ENCODE data around the gene NEO1. TPM values are rescaled to one million over a fixed set of nuclear protein-coding genes. Genes with fewer than 3 reads are reported as not detected.

NEO1 gene
- total RNA-seq, 1 experiment from 2014 or later = 12.4 TPM

DNA sequence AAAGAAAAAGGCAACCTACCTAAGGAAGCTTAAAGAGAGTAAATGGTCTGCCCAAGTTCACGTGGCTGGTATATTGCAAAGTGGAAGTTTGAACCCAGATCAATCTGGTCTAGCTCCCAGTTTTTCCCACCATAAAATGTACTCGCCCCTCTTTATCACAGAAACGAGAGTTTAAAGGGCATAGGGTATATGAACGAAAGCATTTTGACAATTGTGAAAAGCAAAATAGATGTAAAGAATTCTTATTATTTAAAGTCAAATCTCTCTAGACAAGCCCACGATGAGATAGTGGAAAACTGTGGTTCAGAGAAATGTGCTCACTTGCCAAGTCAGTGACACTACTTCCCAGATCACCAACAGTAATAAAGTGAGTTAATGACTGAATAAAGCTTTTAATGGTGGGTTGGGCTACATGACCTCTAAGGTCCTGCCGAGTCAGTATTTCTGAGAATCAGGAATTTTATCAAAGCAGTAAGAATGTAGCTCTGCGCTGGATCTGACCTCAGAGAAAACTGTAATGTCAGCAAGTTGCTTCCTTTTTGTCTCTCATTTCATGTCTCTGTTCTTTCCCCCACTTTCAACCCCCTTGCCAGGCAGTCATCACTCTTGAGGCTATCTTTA, 23.3 kb upstream of the NEO1 start:
- Histone ChIP-seq H3K4me1 (no peaks in the 10 kb centered on the region), H3K36me3 (ENCODE audit: control insufficient read depth, insufficient read depth, low read length) (no peaks in the 10 kb centered on the region), H3K4me3 (ENCODE audit: low read depth, low read length) (no peak overlapping the region), H3K27me3 (replicated peaks; ENCODE audit: control insufficient read depth, insufficient read depth, low read length) (no peaks in the 10 kb centered on the region), H3K9me3 (no peaks in the 10 kb centered on the region)
- Mint-ChIP-seq H3K9me3 (ENCODE audit: unreplicated experiment) (no peaks in the 10 kb centered on the region), H3K27ac (ENCODE audit: unreplicated experiment) (no peak overlapping the region), H3K36me3 (ENCODE audit: insufficient read depth, unreplicated experiment) (no peaks in the 10 kb centered on the region), H3K4me1 (ENCODE audit: low read depth, unreplicated experiment) (no peaks in the 10 kb centered on the region), H3K27me3 (ENCODE audit: insufficient read depth, unreplicated experiment) (peaks cover 17% of the 10 kb centered on the region), H3K4me3 (ENCODE audit: unreplicated experiment) (no peak overlapping the region)
- TF ChIP-seq, protein P1, sequence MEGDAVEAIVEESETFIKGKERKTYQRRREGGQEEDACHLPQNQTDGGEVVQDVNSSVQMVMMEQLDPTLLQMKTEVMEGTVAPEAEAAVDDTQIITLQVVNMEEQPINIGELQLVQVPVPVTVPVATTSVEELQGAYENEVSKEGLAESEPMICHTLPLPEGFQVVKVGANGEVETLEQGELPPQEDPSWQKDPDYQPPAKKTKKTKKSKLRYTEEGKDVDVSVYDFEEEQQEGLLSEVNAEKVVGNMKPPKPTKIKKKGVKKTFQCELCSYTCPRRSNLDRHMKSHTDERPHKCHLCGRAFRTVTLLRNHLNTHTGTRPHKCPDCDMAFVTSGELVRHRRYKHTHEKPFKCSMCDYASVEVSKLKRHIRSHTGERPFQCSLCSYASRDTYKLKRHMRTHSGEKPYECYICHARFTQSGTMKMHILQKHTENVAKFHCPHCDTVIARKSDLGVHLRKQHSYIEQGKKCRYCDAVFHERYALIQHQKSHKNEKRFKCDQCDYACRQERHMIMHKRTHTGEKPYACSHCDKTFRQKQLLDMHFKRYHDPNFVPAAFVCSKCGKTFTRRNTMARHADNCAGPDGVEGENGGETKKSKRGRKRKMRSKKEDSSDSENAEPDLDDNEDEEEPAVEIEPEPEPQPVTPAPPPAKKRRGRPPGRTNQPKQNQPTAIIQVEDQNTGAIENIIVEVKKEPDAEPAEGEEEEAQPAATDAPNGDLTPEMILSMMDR (IDR thresholded peaks at IDR 0.05; ENCODE audit: insufficient read depth in 1 of 2, low read depth in 1 of 2, low read length in 1 of 2, severe bottlenecking in 1 of 2, unreplicated experiment in 1 of 2) = no peak
- ChIA-PET CTCF (no interaction called here), POLR2A (no interaction called here)
- BruUV-seq (replicated peaks) = no TSS peak
- no peak for DNase-seq
- intact Hi-C loops (cut with micrococcal nuclease; ENCODE audit: unreplicated experiment) = no loop called here

DNA sequence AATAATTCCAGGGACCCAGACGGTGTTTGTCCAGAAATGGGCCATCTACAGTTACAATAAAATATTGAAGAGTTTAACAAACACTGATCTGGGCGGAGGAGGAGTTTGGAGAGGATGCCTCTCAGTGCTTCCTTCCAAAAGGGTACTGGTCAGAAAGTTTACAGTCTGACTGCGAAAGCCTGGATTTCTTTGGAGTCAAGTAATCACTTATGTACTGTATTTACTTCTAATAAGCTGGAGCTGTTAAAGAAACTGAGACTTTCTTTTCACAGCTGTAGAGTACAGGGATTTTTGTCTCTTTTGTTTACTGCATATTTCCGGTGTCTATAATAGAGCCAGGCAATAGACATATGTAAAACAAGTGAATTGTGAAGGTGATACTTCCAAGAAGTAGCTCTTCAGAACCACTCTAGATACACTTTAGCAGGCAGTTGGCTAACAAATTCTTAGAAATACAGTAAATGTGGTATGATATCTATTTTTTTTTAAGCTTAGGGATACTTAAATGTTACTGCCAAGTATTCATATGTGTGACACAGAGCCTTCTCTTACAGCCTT, 22.1 kb upstream of the NEO1 start:
- no peak for DNase-seq
- no peaks in the 10 kb centered on the region for H3K9me3 Mint-ChIP-seq (ENCODE audit: unreplicated experiment)
- H3K36me3 Mint-ChIP-seq (ENCODE audit: insufficient read depth, unreplicated experiment) = no peaks in the 10 kb centered on the region
- H3K27ac Mint-ChIP-seq (ENCODE audit: unreplicated experiment) = no peak overlapping the region
- Histone ChIP-seq H3K27me3 (replicated peaks; ENCODE audit: control insufficient read depth, insufficient read depth, low read length) (no peaks in the 10 kb centered on the region), H3K4me3 (ENCODE audit: low read depth, low read length) (no peak overlapping the region), H3K36me3 (ENCODE audit: control insufficient read depth, insufficient read depth, low read length) (no peaks in the 10 kb centered on the region), H3K9me3 (no peaks in the 10 kb centered on the region), H3K4me1 (no peaks in the 10 kb centered on the region)
- H3K4me3 Mint-ChIP-seq (ENCODE audit: unreplicated experiment) = no peak overlapping the region
- H3K4me1 Mint-ChIP-seq (ENCODE audit: low read depth, unreplicated experiment) = no peaks in the 10 kb centered on the region
- BruUV-seq (replicated peaks) = no TSS peak
- H3K27me3 Mint-ChIP-seq (ENCODE audit: insufficient read depth, unreplicated experiment) = peaks cover 17% of the 10 kb centered on the region
- intact Hi-C loops (cut with micrococcal nuclease; ENCODE audit: unreplicated experiment) = no loop called here
- ChIA-PET POLR2A (no interaction called here), CTCF (no interaction called here)
- TF ChIP-seq, protein P1 (IDR thresholded peaks at IDR 0.05; ENCODE audit: insufficient read depth in 1 of 2, low read depth in 1 of 2, low read length in 1 of 2, severe bottlenecking in 1 of 2, unreplicated experiment in 1 of 2) = no peak

DNA sequence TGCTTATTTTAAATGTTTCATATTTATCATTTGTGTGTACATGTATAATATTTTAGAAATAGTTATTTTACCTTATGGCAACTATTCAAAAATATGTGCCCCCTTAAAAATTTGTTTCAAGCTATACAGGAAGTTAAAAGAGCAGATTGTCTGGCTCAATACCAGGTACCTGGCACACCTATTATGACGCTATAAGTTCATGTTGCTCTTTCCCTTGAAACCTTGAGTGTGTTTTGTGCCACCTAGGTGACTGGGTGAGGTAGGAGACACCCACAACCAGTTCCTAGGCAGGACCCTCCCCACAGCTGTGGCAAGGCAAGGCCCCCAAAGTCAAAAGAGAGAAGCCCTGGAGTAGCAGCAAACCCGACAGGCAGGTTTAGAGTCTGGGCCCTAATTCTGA, 20.6 kb upstream of the NEO1 start:
- H3K36me3 ChIP-seq (ENCODE audit: control insufficient read depth, insufficient read depth, low read length) = no peaks in the 10 kb centered on the region
- intact Hi-C loops (cut with micrococcal nuclease; ENCODE audit: unreplicated experiment) = no loop called here
- Mint-ChIP-seq H3K9me3 (ENCODE audit: unreplicated experiment) (no peaks in the 10 kb centered on the region), H3K4me1 (ENCODE audit: low read depth, unreplicated experiment) (no peaks in the 10 kb centered on the region), H3K4me3 (ENCODE audit: unreplicated experiment) (no peak overlapping the region), H3K27ac (ENCODE audit: unreplicated experiment) (no peak overlapping the region), H3K27me3 (ENCODE audit: insufficient read depth, unreplicated experiment) (peaks cover 19% of the 10 kb centered on the region), H3K36me3 (ENCODE audit: insufficient read depth, unreplicated experiment) (no peaks in the 10 kb centered on the region)
- no peak overlapping the region for H3K4me3 ChIP-seq (ENCODE audit: low read depth, low read length)
- BruUV-seq (replicated peaks) = no TSS peak
- no peak for DNase-seq
- H3K4me1 ChIP-seq = no peaks in the 10 kb centered on the region
- POLR2A ChIA-PET = no interaction called here
- CTCF ChIA-PET = no interaction called here
- TF ChIP-seq, protein P1 (IDR thresholded peaks at IDR 0.05; ENCODE audit: insufficient read depth in 1 of 2, low read depth in 1 of 2, low read length in 1 of 2, severe bottlenecking in 1 of 2, unreplicated experiment in 1 of 2) = no peak
- no peaks in the 10 kb centered on the region for H3K27me3 ChIP-seq (replicated peaks; ENCODE audit: control insufficient read depth, insufficient read depth, low read length)
- no peaks in the 10 kb centered on the region for H3K9me3 ChIP-seq
